HEK293 (cell line): ENCODE data around the gene BCL2.

Experiments used
- CTCF ChIA-PET: fragments of 350-600 bp; formaldehyde crosslinking; extraction: SDS; loops from one replicate; lab custom pipeline; 2021; ENCODE audit warnings: antibody characterized with exemption; lab: Yijun Ruan, JAX
- POLR2A ChIA-PET: fragments of 300-600 bp; formaldehyde crosslinking; extraction: SDS; loops from one replicate; lab custom pipeline; 2020; ENCODE audit warnings: antibody characterized with exemption, inconsistent platforms; lab: Yijun Ruan, JAX
- H3K27ac ChIP-seq: fragments of 200-500 bp; sonication (Bioruptor generic); 2 replicates; pipeline ENCODE4 v1.5.1; 2014; ENCODE audit warnings: low read depth, low read length, control low read depth, inconsistent platforms; ENCODE audit errors: extremely low read depth
- H3K36me3 ChIP-seq, 2 experiments: fragments of 200-500 bp in 1 of 2; sonication (Bioruptor generic) in 1 of 2; 1 replicate in 1 of 2; 2 replicates in 1 of 2; pipeline ENCODE4 v1.5.1; 2014 to 2017; ENCODE audit warnings: inconsistent platforms in 2 of 2, low read length in 2 of 2; ENCODE audit not compliant: control insufficient read depth in 2 of 2, insufficient read depth in 1 of 2
- H3K4me1 ChIP-seq: fragments of 200-500 bp; sonication (Bioruptor generic); 2 replicates; pipeline ENCODE4 v1.5.1; 2014; ENCODE audit warnings: mild to moderate bottlenecking, low read length, inconsistent platforms; ENCODE audit not compliant: control insufficient read depth, insufficient read depth
- H3K4me3 ChIP-seq: 2 replicates; pipeline ENCODE4 v1.5.1; 2011; ENCODE audit warnings: low read depth, mild to moderate bottlenecking, control low read depth, low read length, moderate library complexity
- H3K9me3 ChIP-seq: fragments of 200-500 bp; sonication (Bioruptor generic); 2 replicates; pipeline ENCODE4 v1.5.1; 2014; ENCODE audit warnings: low read depth, low read length, inconsistent platforms; ENCODE audit not compliant: control insufficient read depth, insufficient read depth
- ELK4 ChIP-seq: IDR thresholded peaks from 2 replicates; pipeline ENCODE4 v1.6.1; 2011; ENCODE audit warnings: mild to moderate bottlenecking, low read depth, low read length, borderline replicate concordance
- IKZF3 ChIP-seq: fragments of 450-650 bp; IDR thresholded peaks from 2 replicates; pipeline ENCODE4 v1.5.0; 2018; ENCODE audit warnings: missing biosample characterization, mild to moderate bottlenecking, missing genetic modification characterization, moderate library complexity
- ZBTB8A ChIP-seq: fragments of 450-650 bp; formaldehyde crosslinking; IDR thresholded peaks from 2 replicates; pipeline ENCODE4 v1.5.1; 2016; ENCODE audit warnings: missing biosample characterization, missing genetic modification characterization
- ZFHX2 ChIP-seq: fragments of 450-650 bp; formaldehyde crosslinking; conservative IDR thresholded peaks from 2 replicates; pipeline ENCODE4 v1.5.1; 2016; ENCODE audit warnings: missing biosample characterization, missing genetic modification characterization
- ZFP69B ChIP-seq: fragments of 450-650 bp; formaldehyde crosslinking; IDR thresholded peaks from 2 replicates; pipeline ENCODE4 v1.5.1; 2016; ENCODE audit warnings: missing biosample characterization, missing genetic modification characterization
- ZNF514 ChIP-seq: fragments of 450-650 bp; formaldehyde crosslinking; IDR thresholded peaks from 2 replicates; pipeline ENCODE4 v1.5.1; 2016; ENCODE audit warnings: missing biosample characterization, missing genetic modification characterization
- ZNF555 ChIP-seq: fragments of 450-650 bp; formaldehyde crosslinking; conservative IDR thresholded peaks from 2 replicates; pipeline ENCODE4 v1.5.1; 2017; ENCODE audit warnings: missing biosample characterization, mild to moderate bottlenecking, missing genetic modification characterization, inconsistent platforms
- ZNF610 ChIP-seq: fragments of 450-650 bp; formaldehyde crosslinking; IDR thresholded peaks from 2 replicates; pipeline ENCODE4 v1.5.1; 2016; ENCODE audit warnings: missing biosample characterization, missing genetic modification characterization, borderline replicate concordance
- ZSCAN23 ChIP-seq: fragments of 450-650 bp; formaldehyde crosslinking; IDR thresholded peaks from 2 replicates; pipeline ENCODE4 v1.5.1; 2016; ENCODE audit warnings: missing biosample characterization, missing genetic modification characterization
- TF ChIP-seq, protein P1 (sequence below): fragments of 450-650 bp; formaldehyde crosslinking; conservative IDR thresholded peaks from 2 replicates; pipeline ENCODE4 v1.5.1; 2016; ENCODE audit warnings: low read depth, missing biosample characterization, missing genetic modification characterization
- TF ChIP-seq, protein P2 (sequence below): fragments of 450-650 bp; formaldehyde crosslinking; IDR thresholded peaks from 2 replicates; pipeline ENCODE4 v1.5.1; 2017; ENCODE audit warnings: missing biosample characterization, missing genetic modification characterization
- TF ChIP-seq, protein P3 (sequence below): fragments of 450-650 bp; formaldehyde crosslinking; IDR thresholded peaks from 2 replicates; pipeline ENCODE4 v1.5.1; 2017; ENCODE audit warnings: missing biosample characterization, missing genetic modification characterization
- TF ChIP-seq, protein P4 (sequence below): fragments of 450-650 bp; formaldehyde crosslinking; IDR thresholded peaks from 2 replicates; pipeline ENCODE4 v1.5.1; 2016; ENCODE audit warnings: missing biosample characterization, missing genetic modification characterization, low read depth
- TF ChIP-seq, protein P5 (sequence below): fragments of 450-650 bp; IDR thresholded peaks from 2 replicates; pipeline ENCODE4 v1.5.1; 2018; ENCODE audit warnings: missing biosample characterization, missing genetic modification characterization

BCL2 gene

DNA sequence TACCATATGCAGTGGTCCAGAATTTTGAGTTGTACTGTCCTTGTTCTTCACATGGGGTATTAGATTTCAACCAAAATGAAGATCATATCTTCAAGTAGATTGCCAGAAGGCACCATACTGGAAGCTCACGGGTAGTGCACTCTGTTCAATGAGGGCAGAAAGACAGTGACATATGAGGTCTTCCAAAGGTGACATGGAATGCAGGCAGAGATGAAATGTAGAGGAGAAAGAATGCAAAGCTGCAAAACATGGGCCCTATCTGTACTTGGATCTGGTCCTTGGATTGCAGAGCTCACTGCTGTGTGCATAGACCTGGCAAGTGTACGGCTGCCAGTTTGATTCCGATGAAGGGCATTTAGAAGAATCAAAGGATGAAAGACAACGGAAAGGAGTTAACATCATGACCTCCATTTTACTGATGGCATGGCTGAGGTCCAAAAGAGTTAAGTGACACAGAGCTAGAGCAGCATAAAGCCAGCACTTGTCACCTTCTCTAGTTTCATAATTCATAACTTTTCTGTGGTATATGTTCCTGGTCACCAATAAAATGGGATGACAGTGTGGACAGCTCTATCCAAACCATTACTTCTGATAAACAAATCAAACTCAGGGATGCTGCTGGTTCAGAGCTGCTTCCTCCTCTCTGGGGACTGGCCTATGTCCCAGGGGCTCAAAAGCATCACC, 64.7 kb downstream of the BCL2 start:
- POLR2A ChIA-PET: interaction anchor here (0.6 kb wide), 1 partner anchor 56 kb away, joined by 3 read pairs; no protein-coding TSS in a partner anchor
- H3K9me3 ChIP-seq: no peaks in the 10 kb centered on the region
- no peaks in the 10 kb centered on the region for H3K36me3 ChIP-seq
- H3K4me3 ChIP-seq: no peak overlapping the region
- CTCF ChIA-PET: interaction anchor here (0.5 to 0.6 kb wide), 2 partner anchors 17 to 87 kb away, joined by 3 to 4 read pairs; no protein-coding TSS in a partner anchor
- H3K27ac ChIP-seq: no peak overlapping the region
- TF ChIP-seq, protein P1, sequence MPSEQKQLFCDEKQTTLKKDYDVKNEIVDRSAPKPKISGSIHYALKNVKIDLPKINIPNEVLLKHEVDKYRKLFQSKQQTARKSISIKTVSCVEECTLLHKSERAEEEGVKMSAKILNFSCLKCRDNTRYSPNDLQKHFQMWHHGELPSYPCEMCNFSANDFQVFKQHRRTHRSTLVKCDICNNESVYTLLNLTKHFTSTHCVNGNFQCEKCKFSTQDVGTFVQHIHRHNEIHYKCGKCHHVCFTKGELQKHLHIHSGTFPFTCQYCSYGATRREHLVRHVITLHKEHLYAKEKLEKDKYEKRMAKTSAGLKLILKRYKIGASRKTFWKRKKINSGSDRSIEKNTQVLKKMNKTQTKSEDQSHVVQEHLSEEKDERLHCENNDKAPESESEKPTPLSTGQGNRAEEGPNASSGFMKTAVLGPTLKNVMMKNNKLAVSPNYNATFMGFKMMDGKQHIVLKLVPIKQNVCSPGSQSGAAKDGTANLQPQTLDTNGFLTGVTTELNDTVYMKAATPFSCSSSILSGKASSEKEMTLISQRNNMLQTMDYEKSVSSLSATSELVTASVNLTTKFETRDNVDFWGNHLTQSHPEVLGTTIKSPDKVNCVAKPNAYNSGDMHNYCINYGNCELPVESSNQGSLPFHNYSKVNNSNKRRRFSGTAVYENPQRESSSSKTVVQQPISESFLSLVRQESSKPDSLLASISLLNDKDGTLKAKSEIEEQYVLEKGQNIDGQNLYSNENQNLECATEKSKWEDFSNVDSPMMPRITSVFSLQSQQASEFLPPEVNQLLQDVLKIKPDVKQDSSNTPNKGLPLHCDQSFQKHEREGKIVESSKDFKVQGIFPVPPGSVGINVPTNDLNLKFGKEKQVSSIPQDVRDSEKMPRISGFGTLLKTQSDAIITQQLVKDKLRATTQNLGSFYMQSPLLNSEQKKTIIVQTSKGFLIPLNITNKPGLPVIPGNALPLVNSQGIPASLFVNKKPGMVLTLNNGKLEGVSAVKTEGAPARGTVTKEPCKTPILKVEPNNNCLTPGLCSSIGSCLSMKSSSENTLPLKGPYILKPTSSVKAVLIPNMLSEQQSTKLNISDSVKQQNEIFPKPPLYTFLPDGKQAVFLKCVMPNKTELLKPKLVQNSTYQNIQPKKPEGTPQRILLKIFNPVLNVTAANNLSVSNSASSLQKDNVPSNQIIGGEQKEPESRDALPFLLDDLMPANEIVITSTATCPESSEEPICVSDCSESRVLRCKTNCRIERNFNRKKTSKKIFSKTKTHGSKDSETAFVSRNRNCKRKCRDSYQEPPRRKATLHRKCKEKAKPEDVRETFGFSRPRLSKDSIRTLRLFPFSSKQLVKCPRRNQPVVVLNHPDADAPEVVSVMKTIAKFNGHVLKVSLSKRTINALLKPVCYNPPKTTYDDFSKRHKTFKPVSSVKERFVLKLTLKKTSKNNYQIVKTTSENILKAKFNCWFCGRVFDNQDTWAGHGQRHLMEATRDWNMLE (tag by site-specific recombination): no peak
- TF ChIP-seq ZSCAN23 (tag by site-specific recombination): no peak
- no peak for TF ChIP-seq ZNF610 (tag by site-specific recombination)
- TF ChIP-seq ZNF555: no peak
- no peak for TF ChIP-seq ELK4
- TF ChIP-seq, protein P2, sequence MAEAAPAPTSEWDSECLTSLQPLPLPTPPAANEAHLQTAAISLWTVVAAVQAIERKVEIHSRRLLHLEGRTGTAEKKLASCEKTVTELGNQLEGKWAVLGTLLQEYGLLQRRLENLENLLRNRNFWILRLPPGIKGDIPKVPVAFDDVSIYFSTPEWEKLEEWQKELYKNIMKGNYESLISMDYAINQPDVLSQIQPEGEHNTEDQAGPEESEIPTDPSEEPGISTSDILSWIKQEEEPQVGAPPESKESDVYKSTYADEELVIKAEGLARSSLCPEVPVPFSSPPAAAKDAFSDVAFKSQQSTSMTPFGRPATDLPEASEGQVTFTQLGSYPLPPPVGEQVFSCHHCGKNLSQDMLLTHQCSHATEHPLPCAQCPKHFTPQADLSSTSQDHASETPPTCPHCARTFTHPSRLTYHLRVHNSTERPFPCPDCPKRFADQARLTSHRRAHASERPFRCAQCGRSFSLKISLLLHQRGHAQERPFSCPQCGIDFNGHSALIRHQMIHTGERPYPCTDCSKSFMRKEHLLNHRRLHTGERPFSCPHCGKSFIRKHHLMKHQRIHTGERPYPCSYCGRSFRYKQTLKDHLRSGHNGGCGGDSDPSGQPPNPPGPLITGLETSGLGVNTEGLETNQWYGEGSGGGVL (tag by site-specific recombination): no peak
- TF ChIP-seq, protein P3, sequence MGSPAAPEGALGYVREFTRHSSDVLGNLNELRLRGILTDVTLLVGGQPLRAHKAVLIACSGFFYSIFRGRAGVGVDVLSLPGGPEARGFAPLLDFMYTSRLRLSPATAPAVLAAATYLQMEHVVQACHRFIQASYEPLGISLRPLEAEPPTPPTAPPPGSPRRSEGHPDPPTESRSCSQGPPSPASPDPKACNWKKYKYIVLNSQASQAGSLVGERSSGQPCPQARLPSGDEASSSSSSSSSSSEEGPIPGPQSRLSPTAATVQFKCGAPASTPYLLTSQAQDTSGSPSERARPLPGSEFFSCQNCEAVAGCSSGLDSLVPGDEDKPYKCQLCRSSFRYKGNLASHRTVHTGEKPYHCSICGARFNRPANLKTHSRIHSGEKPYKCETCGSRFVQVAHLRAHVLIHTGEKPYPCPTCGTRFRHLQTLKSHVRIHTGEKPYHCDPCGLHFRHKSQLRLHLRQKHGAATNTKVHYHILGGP (tag by site-specific recombination): no peak
- no peak for TF ChIP-seq IKZF3 (tag by site-specific recombination)
- TF ChIP-seq, protein P4, sequence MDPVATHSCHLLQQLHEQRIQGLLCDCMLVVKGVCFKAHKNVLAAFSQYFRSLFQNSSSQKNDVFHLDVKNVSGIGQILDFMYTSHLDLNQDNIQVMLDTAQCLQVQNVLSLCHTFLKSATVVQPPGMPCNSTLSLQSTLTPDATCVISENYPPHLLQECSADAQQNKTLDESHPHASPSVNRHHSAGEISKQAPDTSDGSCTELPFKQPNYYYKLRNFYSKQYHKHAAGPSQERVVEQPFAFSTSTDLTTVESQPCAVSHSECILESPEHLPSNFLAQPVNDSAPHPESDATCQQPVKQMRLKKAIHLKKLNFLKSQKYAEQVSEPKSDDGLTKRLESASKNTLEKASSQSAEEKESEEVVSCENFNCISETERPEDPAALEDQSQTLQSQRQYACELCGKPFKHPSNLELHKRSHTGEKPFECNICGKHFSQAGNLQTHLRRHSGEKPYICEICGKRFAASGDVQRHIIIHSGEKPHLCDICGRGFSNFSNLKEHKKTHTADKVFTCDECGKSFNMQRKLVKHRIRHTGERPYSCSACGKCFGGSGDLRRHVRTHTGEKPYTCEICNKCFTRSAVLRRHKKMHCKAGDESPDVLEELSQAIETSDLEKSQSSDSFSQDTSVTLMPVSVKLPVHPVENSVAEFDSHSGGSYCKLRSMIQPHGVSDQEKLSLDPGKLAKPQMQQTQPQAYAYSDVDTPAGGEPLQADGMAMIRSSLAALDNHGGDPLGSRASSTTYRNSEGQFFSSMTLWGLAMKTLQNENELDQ: no peak
- no peak for TF ChIP-seq ZFP69B (tag by site-specific recombination)
- TF ChIP-seq ZNF514: no peak
- TF ChIP-seq ZBTB8A (tag by site-specific recombination): no peak
- TF ChIP-seq, protein P5, sequence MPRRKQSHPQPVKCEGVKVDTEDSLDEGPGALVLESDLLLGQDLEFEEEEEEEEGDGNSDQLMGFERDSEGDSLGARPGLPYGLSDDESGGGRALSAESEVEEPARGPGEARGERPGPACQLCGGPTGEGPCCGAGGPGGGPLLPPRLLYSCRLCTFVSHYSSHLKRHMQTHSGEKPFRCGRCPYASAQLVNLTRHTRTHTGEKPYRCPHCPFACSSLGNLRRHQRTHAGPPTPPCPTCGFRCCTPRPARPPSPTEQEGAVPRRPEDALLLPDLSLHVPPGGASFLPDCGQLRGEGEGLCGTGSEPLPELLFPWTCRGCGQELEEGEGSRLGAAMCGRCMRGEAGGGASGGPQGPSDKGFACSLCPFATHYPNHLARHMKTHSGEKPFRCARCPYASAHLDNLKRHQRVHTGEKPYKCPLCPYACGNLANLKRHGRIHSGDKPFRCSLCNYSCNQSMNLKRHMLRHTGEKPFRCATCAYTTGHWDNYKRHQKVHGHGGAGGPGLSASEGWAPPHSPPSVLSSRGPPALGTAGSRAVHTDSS (tag by site-specific recombination): no peak
- no peak for TF ChIP-seq ZFHX2 (tag by site-specific recombination)
- H3K4me1 ChIP-seq: no peaks in the 10 kb centered on the region
